ENCODE data around the gene FTO.

The FTO gene

DNA sequence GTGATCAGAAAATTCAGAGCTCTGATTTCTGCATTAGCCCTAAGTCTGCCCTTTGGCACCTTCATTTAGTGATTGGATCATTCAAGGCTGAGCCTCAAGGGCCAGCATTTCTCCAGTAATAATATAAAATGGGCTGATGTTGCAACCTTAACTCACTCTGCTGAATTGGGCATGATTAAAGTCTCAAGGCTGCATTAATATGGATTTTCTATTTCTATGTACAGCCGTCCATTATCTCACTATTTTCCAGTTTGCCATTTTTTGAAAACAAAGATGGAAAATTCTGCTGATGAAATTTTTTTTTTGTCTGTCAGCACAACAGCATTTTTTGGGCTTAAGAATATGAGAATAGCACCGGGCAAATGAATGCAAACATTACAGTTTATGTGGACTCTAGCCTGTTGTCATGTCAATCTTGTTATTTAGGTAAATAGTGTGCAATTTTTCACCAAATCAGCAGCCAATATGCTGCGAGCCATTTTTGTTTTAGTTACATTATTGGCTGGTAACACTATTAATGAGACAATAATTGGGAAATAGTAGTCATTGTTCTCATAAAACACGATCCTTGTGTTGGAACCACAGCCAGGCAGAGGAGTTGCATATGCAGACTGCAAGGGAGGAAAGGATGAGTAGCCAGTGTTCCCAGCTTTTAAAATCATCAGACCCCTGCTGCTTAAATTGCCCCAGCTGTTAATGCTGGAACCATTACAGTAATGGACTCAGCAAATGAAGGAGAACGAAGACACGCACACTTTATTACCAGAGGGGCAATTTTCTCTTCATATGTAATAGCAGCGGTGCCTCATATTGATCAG is 10.5 kb downstream of the FTO start:
- no peak overlapping the region for H3K4me3 ChIP-seq (ENCODE audit: control insufficient read depth, low read depth, low read length)
- TF ChIP-seq, protein P1, sequence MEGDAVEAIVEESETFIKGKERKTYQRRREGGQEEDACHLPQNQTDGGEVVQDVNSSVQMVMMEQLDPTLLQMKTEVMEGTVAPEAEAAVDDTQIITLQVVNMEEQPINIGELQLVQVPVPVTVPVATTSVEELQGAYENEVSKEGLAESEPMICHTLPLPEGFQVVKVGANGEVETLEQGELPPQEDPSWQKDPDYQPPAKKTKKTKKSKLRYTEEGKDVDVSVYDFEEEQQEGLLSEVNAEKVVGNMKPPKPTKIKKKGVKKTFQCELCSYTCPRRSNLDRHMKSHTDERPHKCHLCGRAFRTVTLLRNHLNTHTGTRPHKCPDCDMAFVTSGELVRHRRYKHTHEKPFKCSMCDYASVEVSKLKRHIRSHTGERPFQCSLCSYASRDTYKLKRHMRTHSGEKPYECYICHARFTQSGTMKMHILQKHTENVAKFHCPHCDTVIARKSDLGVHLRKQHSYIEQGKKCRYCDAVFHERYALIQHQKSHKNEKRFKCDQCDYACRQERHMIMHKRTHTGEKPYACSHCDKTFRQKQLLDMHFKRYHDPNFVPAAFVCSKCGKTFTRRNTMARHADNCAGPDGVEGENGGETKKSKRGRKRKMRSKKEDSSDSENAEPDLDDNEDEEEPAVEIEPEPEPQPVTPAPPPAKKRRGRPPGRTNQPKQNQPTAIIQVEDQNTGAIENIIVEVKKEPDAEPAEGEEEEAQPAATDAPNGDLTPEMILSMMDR (IDR thresholded peaks at IDR 0.05; ENCODE audit: control insufficient read depth, insufficient read depth, low read depth, low read length, missing control alignments) = no peak
- DNase-seq (ENCODE audit: low read depth) = no peak

DNA sequence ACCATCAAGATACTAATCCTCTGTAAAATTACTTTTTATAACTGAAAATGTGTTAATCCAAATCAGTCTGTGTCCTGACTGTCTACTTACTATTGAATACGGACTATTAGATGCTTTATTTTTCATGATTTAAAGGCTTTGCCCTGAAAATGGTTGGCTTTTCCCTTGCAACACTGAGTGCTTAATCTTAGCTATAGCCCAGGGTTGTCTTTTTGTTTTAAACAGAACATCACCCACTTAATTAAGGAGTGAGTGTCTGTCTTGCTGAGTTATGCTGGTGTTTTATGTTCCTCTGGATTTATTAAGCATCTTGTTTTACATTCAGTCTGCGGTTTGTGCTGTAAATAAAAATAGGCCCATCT is 11.0 kb downstream of the FTO start:
- H3K4me3 ChIP-seq (ENCODE audit: control insufficient read depth, low read depth, low read length) = no peak overlapping the region
- DNase-seq (ENCODE audit: low read depth) = no peak
- TF ChIP-seq, protein P1 (IDR thresholded peaks at IDR 0.05; ENCODE audit: control insufficient read depth, insufficient read depth, low read depth, low read length, missing control alignments) = no peak

DNA sequence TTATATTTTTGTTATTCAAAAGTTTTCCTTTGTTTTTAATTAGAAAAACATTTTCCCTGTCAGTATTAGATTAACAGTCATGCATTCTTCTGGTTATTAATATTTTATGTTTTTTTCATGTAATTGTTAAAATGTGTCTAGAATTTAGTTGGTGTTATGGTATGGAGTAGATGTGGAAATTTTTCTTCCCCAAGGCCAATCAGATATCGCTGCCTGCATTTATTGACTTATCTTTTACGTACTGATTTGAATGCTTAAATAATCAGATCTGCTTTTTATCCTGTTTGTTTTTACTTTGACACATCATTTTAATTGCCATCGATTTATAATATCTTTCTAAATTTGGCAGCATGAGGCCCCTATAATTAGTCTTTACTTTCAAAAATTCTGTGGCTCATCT is 13.6 kb downstream of the FTO start:
- no peak overlapping the region for H3K4me3 ChIP-seq (ENCODE audit: control insufficient read depth, low read depth, low read length)
- TF ChIP-seq, protein P1 (IDR thresholded peaks at IDR 0.05; ENCODE audit: control insufficient read depth, insufficient read depth, low read depth, low read length, missing control alignments) = no peak
- DNase-seq (ENCODE audit: low read depth) = no peak

DNA sequence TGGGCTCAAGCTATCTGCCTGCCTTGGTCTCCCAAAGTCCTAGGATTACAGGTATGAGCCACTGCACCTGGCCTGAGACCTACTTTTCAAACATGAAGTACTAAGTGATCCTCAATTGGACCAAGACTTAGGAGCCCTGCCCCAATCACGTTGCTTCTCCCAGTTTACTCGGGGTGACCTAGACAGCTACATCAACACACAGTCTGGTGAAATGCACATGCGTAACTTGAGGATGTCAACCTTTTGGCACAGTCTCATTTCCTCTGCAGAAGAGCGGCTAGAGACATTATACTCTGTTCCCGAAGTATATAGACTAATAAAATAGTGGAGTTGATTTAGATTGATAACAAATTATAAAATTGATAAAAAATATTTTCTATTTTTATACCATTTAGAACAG is 17.1 kb downstream of the FTO start:
- DNase-seq (ENCODE audit: low read depth) = no peak
- TF ChIP-seq, protein P1 (IDR thresholded peaks at IDR 0.05; ENCODE audit: control insufficient read depth, insufficient read depth, low read depth, low read length, missing control alignments) = no peak
- H3K4me3 ChIP-seq (ENCODE audit: control insufficient read depth, low read depth, low read length) = no peak overlapping the region

DNA sequence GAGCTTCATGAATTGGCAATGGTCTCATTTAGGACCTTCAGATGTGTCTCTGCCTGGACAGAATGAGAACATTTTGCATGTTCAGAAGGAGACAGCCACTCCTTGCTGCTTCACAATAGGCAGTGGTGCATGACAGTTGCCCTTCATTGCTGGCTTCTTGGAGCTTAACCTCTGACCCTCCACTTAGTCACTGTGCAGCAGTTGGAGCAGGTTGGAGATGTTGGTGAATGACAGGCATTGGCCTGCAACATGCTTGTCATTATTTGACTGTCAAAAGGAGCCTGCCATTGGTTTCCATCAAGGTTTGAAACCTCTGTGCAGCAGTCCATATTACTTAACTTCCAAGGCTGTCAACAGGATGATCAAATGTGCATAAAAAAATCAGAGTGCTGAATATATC is 22.7 kb downstream of the FTO start:
- TF ChIP-seq, protein P1 (IDR thresholded peaks at IDR 0.05; ENCODE audit: control insufficient read depth, insufficient read depth, low read depth, low read length, missing control alignments) = no peak

DNA sequence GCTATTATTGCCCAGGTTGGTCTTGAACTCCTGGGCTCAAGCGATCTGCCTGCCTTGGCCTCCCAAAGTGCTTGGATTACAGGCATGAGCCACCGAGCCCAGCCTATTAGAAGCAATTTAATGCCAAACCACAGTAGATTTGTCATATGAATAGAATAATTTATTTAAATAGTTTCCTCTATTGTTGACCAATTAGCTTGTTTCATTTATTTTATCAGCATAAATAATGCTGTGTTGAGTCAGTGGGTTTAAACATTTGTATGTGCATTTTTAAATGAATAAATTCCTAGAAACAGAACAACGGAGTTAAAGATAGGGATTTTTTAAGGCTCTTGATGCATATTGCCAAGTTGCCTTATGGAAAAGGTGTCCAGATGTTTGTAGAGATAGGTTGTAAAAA is 26.7 kb downstream of the FTO start:
- TF ChIP-seq, protein P1 (IDR thresholded peaks at IDR 0.05; ENCODE audit: control insufficient read depth, insufficient read depth, low read depth, low read length, missing control alignments) = no peak
- no peak for DNase-seq (ENCODE audit: low read depth)
- H3K4me3 ChIP-seq (ENCODE audit: control insufficient read depth, low read depth, low read length) = no peak overlapping the region

More for the DNA sequence above, 22.7 kb downstream of the FTO start:
- no peak overlapping the region for H3K4me3 ChIP-seq (ENCODE audit: control insufficient read depth, low read depth, low read length)
- DNase-seq (ENCODE audit: low read depth) = no peak

All from AG09309 (cell line).